DMS53 treated with DMSO at 0.1 percent for 48 hours (cell line): ENCODE measurements around the gene GID4.

ENCODE experiments used
- DNase-seq: peaks from one replicate; lab custom pipeline; 2025; ENCODE audit not compliant: unreplicated experiment; lab: John Stamatoyannopoulos, UW

GID4 gene

GRCh38 chr17:18099516-18099915 lies 60.3 kb downstream of the GID4 start:
- no peak for DNase-seq

GRCh38 chr17:18100616-18101015 lies 61.4 kb downstream of the GID4 start:
- DNase-seq, result no peak

DNA sequence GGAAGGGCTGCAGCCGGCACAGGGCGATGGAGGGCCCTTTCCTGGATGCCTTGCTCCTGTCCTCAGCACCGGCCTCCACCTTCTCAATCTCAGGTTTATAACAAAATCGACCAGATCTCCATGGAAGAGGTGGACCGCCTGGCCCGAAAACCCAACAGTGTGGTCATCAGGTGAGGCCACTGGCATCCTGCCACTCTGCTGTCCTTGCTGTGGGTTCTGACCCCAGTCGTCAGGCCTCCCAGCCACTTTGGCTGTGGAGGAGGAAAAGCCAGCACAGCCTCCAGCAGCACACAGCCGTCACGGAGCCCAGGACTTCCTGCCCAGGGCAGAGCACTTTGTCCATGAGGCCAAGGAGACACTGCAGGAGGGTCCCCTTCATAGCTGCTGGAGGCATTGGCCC lies 62.6 kb downstream of the GID4 start:
- no peak for DNase-seq

DNA sequence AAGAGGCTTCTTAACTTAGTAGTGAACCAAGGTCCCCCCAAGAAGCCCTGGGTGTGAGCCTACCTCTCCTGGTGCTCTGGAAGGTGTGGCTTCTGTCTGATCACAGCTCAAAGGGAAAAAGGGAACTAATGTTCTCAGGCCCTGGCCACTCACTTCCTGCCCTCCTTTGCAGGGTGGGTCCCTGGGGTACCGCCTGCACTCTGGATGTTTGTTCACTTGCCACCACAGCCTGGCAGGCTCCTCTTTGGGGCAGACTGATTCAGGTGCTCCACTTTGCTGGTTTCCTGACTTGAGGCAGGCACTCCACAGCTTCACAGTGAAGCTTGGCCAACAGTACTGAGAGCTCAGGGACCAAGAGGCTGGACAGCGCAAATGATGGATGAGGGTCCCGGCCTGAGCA lies 63.4 kb downstream of the GID4 start:
- DNase-seq, result no peak

- DNase-seq, result no peak
These were observed 65.8 kb downstream of the GID4 start for GRCh38 chr17:18105027-18105426.

DNA sequence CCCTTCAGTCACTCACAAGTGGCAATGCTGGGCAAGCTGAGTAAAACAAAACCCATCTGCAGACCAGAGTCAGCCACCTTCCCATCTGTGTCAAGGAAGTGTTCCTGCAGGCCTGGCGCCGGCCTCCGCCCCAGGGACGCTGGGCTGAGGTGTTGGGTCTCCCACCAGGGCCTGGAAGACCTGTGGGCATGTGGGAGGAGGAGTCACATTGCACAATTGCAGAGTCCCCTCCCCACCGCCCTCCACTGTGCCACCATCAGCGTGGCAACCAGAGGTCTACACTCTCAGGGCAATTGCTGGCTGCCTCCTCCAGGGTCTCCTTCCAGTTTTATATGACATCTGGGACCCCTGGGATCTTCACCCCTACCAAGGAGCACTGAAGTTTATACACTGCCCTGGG lies 66.4 kb downstream of the GID4 start:
- no peak for DNase-seq

DNA sequence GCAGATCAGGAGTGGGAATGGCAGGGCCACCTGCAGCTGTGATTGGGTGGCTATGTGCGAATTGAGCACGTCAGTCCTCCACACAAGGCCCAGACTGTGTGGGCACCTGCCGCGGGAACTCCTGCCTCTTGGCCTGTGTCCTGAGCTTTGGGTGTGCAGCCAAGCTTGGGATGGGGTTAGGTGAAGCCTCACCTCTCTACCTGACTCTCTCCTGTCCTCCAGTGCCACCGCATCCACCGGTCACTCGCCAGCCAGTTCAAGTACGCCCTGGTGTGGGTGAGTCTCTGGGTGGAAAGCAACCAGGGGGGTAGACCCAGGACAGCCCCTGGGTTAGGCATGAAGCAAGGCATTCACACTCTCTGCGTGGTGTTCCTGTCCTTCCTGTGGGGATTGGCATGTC lies 67.0 kb downstream of the GID4 start:
- no peak for DNase-seq

GRCh38 chr17:18107061-18107790 lies 68.0 kb downstream of the GID4 start:
- DNase-seq, result no peak

DNA sequence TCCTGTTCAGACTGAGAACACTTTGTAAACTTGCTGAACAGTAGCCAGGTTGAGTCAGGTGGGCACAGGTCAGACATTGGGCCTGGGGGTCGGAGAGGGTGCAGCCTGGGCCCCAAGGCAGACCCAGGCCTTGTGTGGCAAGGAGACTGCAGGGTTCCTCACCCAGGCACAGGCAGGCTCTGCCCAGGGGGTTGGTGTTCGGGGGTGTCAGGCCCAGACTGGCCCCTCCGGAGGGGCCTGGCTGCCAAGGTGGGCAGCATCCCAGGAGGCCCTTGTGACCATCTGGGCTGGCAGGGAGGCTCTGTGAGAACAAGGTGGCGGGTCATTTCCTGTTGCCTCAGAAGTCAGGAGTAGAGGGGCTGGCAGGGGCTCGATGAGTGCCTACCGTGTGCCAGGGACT lies 68.8 kb downstream of the GID4 start:
- no peak for DNase-seq

DNA sequence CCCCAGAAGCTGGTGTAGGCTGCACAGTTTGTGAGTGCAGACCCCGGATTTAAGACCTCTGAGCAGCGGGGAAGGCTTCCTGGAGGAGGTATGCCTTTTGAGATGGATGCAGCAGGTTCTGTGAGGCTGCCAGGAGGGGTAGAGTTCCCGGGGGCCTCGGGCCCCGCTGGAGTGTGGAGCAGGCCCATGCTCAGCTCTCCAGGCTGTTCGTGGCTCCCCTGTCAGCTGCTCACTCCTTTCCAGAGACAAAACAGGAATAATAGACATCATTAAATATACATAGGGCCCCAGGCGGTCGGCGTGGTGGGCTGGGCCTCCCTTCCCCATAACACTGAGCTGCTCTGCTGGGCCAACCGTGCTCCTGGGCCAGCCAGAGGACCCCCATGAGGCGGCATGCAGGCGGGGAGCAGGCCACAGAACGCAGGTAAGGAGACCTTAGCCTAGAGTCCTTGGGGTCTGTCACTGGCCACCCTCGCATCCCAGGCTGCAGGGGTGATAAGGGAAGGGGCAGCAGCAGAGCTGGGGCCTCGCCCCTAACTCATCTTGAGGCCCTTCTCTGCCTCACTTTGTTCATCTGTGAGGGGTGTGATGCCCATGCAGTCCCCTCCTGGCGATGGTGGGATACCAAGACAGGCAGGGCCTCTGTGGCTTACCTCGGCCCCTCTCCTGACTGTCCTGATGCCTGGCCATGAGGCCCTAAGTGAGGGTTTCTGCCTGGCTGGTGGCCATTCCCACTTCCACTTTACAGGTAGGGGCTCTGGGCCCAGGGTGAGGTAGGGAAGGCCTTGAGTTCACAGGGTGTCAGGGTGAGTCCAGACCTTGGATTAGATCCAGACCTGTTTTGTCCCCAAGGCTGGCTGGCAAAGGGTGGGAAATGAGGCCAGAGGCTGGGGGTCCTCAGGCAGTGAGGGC lies 69.4 kb downstream of the GID4 start, which contains the start of gene MYO15A:
Gene MYO15A (plus strand): TSS at position 356 of the 912 bp plus-strand sequence. CDS start 10,045 bp downstream, outside the sequence.
- DNase-seq, result no peak

DNA sequence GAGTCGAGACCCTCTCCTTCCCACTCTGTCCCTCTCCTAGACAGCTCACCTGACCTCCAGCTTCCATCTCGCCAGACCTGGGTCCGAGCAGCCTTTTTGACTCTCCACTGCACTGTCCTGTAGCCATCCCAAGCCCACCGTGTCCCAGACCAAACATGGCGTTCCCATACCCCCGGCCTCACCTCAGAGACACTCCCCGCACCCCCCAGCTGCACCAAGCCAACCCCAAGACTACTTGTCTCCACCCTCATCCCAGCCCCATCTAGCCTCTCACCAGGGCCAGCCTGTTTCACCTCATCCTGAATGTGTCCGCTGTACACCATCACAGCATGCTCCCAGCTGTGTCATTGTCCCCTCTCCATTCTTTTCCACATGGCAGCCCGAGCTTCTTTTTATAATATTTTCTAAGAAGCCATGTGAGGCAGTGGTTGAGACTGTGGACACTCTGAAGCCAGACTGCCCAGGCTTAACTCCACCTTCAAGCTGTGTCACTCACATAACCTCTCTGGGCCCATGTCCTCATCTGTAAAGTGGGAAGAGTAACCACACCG lies 70.8 kb downstream of the GID4 start:
- no peak for DNase-seq

- DNase-seq, result no peak
These were observed 71.5 kb downstream of the GID4 start for GRCh38 chr17:18110636-18111145.

- no peak for DNase-seq
These were observed 72.2 kb downstream of the GID4 start for GRCh38 chr17:18111330-18111971.

DNA sequence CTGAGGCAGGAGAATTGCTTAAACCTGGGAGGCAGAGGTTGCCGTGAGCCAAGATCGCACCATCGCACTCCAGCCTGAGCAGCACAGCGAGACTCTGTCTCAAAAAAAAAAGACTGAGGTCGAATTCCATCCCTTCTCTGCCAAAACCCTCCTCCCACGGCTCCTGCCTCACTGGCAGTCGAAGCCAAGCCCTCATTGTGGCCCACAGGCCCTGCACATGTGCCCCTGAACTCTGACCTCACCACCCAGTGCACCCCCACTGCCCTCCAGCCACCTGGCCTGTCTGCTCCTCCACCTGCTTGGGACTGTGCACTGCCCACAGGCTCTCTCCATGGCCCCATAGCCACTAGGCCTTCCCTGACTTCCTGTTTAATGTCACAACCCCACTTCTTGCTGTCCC lies 76.3 kb downstream of the GID4 start:
- no peak for DNase-seq

DNA sequence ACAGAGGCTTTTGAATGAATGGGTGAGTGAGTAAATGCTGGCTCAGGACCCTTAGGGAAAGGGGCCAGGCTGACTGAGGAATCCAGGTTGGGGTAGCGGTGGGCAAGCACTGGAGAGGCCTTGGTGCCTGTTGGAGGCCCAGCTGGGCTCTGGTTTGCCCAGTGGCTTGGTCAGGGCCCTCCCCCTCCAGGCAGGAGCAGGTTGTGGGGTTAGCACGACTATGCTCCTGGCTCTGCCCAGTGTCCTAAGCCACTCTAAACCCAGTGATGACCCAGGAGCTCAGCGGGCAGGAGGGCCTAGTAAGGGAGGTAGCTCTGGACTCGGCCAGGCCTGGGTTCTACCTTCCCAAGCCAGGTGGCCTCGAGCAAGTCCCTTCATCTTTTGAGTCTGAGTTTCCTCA lies 76.9 kb downstream of the GID4 start:
- no peak for DNase-seq

- no peak for DNase-seq
These were observed 78.3 kb downstream of the GID4 start for GRCh38 chr17:18117533-18117932.
